C4-2B (cell line): Measurements from ENCODE around the gene CTSD.

Source experiments
- ZFX ChIP-seq: fragments of 450-650 bp; IDR thresholded peaks from 2 replicates; pipeline ENCODE4 v1.6.1; 2017
- TF ChIP-seq, protein P1 (sequence below): fragments of 450-650 bp; conservative IDR thresholded peaks from 2 replicates; pipeline ENCODE4 v1.5.1; 2017; ENCODE audit warnings: mild to moderate bottlenecking

DNA sequence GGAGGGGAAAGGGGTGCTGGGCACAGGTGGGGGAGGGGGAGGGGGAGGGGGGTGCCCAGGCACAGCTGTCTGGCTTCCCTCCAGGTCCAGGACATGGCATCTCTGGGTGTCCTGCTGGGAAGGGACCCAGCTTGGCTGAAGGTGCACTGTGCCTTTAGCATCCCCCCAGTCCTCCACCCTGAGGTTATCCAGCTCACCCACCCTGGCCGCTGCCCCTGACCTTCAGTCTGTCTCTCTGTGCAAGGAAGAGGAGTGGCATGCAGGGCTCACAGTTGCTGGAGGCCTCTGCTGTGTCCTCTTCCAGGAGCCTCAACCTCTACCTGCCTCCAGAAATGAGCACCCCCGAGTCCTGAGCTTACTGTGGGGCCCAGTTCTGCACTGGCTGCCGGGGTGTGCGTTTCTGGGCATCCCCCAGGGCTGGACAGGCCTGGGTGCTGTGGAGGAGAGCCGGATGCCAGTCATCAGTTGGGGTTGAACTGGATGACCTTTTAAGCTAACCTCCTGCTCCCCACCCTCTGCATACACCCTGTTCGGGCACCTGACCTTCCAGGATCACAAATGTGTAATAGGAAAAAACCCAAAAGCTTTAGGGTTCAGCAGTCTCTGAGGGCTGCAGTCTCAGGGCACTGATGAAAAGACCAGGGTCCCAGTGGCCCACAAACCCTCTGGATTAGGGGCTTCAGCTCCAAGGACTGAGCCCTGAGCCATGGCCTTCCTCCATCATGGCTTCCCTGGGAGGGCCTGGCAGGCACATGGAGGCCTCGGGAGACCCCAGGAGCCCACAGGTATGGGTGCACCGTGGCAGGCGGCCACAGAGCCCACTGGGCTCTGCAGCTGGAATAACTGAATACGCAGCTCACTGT, 9.6 kb upstream of the CTSD start:
- TF ChIP-seq, protein P1, sequence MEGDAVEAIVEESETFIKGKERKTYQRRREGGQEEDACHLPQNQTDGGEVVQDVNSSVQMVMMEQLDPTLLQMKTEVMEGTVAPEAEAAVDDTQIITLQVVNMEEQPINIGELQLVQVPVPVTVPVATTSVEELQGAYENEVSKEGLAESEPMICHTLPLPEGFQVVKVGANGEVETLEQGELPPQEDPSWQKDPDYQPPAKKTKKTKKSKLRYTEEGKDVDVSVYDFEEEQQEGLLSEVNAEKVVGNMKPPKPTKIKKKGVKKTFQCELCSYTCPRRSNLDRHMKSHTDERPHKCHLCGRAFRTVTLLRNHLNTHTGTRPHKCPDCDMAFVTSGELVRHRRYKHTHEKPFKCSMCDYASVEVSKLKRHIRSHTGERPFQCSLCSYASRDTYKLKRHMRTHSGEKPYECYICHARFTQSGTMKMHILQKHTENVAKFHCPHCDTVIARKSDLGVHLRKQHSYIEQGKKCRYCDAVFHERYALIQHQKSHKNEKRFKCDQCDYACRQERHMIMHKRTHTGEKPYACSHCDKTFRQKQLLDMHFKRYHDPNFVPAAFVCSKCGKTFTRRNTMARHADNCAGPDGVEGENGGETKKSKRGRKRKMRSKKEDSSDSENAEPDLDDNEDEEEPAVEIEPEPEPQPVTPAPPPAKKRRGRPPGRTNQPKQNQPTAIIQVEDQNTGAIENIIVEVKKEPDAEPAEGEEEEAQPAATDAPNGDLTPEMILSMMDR: no peak
- TF ChIP-seq ZFX: no peak
